Testis (tissue), 3 donors: ENCODE results near the gene ARSJ. TPM values are rescaled to one million over a fixed set of nuclear protein-coding genes. Genes with fewer than 3 reads are reported as not detected.
"Not testable (repeated sequence)": the region's sequence is repeated elsewhere in the genome, so short reads cannot be mapped to it uniquely, and the experiment has no call there.

Experiments
- DNase-seq: peaks from one replicate; pipeline ENCODE4 v3.0.0-alpha.2; 2019
- H3K27ac ChIP-seq, 2 donors: fragments of 200-600 bp; sonication (generic); one replicate each; pipeline ENCODE4 v1.5.1; 2019
- H3K27me3 ChIP-seq: fragments of 200-600 bp; sonication (generic); one replicate; pipeline ENCODE4 v1.5.1; 2019
- H3K36me3 ChIP-seq: fragments of 200-600 bp; sonication (generic); one replicate; pipeline ENCODE4 v1.5.1; 2017; ENCODE audit warnings: low read depth; ENCODE audit errors: missing control alignments
- H3K4me1 ChIP-seq: fragments of 200-600 bp; sonication (generic); one replicate; pipeline ENCODE4 v1.5.1; 2019
- H3K4me3 ChIP-seq, 2 donors: fragments of 200-600 bp; sonication (generic); one replicate each; pipeline ENCODE4 v1.5.1; 2017 to 2019
- H3K9me3 ChIP-seq: fragments of 200-600 bp; sonication (generic); one replicate; pipeline ENCODE4 v1.5.1; 2017
- CTCF ChIP-seq, 3 experiments: fragments of 450-650 bp in 2 of 3; fragments of 200-600 bp in 1 of 3; sonication (generic) in 1 of 3; IDR thresholded peaks; one replicate each; pipeline ENCODE4 v1.5.1; 2016 to 2019; ENCODE audit warnings: antibody characterized with exemption in 3 of 3, mild to moderate bottlenecking in 2 of 3, moderate library complexity in 1 of 3
- POLR2A ChIP-seq: fragments of 450-650 bp; IDR thresholded peaks from one replicate; pipeline ENCODE4 v1.6.1; 2017; ENCODE audit warnings: antibody characterized with exemption, mild to moderate bottlenecking, moderate library complexity
- WGBS, 2 donors: methylation state at CpG; one replicate each; pipeline ENCODE4 v1.1.5; 2018; 5-methylcytosine and 5-hydroxymethylcytosine counted together
- intact Hi-C: fragments of 100-400 bp; cut with DNase I; formaldehyde crosslinking; loops from one replicate; pipeline ENCODE4 v1.15.1; 2023; ENCODE audit warnings: low total_unique reads
- polyA plus RNA-seq: library from polyadenylated mRNA; stranded (reverse); fragments of 350-450 nt; fragmentation: Illumina TruSeq; extraction: RNeasy Lipid Tissue Mini Kit (QIAGEN cat#74804); gene quantifications from one replicate; pipeline ENCODE4 v1.2.3, GENCODE V29; 2014; ENCODE audit warnings: low read depth, low replicate concordance; ENCODE audit not compliant: insufficient read depth
- total RNA-seq, 2 donors: library from RNA; depleted of rRNA; stranded (reverse); fragments of >200 nt; gene quantifications; one replicate each; pipeline ENCODE4 v1.2.3, GENCODE V29; 2016

The ARSJ gene
- total and polyA plus RNA-seq, 3 donors from 2014 or later = 0.55 to 1.6 (median 0.74) TPM

GRCh38 chr4:113935190-113935589, 44.3 kb downstream of the ARSJ start:
- Histone ChIP-seq H3K27me3 (no peaks in the 10 kb centered on the region), H3K9me3 (no peaks in the 10 kb centered on the region), H3K4me1 (no peaks in the 10 kb centered on the region), H3K4me3 (no peak overlapping the region), H3K27ac (no peak overlapping the region), H3K36me3 (no peaks in the 10 kb centered on the region)
- no peak for DNase-seq
- no peak for TF ChIP-seq CTCF (IDR thresholded peaks at IDR 0.05)
- no peak for TF ChIP-seq POLR2A
- intact Hi-C loops = no loop called here

- H3K4me3 ChIP-seq, H3K4me1 ChIP-seq, H3K27me3 ChIP-seq, H3K36me3 ChIP-seq, H3K27ac ChIP-seq, H3K9me3 ChIP-seq, DNase-seq, intact Hi-C loops: not testable (repeated sequence)
- 96 to 97% methylated on average over 4 of the region's 4 CpGs for WGBS, 2 donors
These were observed 54.7 kb downstream of the ARSJ start for GRCh38 chr4:113924706-113925105.

- Histone ChIP-seq H3K36me3 (no peaks in the 10 kb centered on the region), H3K4me3 (no peak overlapping the region), H3K27me3 (no peaks in the 10 kb centered on the region), H3K27ac (no peak overlapping the region), H3K4me1 (no peaks in the 10 kb centered on the region), H3K9me3 (no peaks in the 10 kb centered on the region)
- intact Hi-C loops = no loop called here
- TF ChIP-seq CTCF (IDR thresholded peaks at IDR 0.05) (no peak), POLR2A (no peak)
- WGBS, 2 donors = 77 to 81% methylated on average over 3 of the region's 3 CpGs
- DNase-seq = no peak
These were observed 58.2 kb downstream of the ARSJ start for GRCh38 chr4:113921089-113921794.

GRCh38 chr4:113919611-113920010, 59.8 kb downstream of the ARSJ start:
- 91 to 96% methylated on average over 1 of the region's 1 CpG for WGBS, 2 donors
- DNase-seq = no peak
- no peak overlapping the region for H3K27ac ChIP-seq
- H3K36me3 ChIP-seq = no peaks in the 10 kb centered on the region
- H3K4me3 ChIP-seq = no peak overlapping the region
- intact Hi-C loops = no loop called here
- TF ChIP-seq CTCF (IDR thresholded peaks at IDR 0.05) = no peak
- TF ChIP-seq POLR2A = no peak
- H3K27me3 ChIP-seq = no peaks in the 10 kb centered on the region
- H3K9me3 ChIP-seq = no peaks in the 10 kb centered on the region
- no peaks in the 10 kb centered on the region for H3K4me1 ChIP-seq

GRCh38 chr4:113919145-113919544, 60.3 kb downstream of the ARSJ start:
- TF ChIP-seq CTCF (IDR thresholded peaks at IDR 0.05) = no peak
- no peak for TF ChIP-seq POLR2A
- intact Hi-C loops = no loop called here
- Histone ChIP-seq H3K4me3 (no peak overlapping the region), H3K27me3 (no peaks in the 10 kb centered on the region), H3K36me3 (no peaks in the 10 kb centered on the region), H3K4me1 (no peaks in the 10 kb centered on the region), H3K27ac (no peak overlapping the region), H3K9me3 (no peaks in the 10 kb centered on the region)
- no peak for DNase-seq
- 55 to 94% methylated on average over 5 of the region's 5 CpGs for WGBS, 2 donors
